Heart left ventricle (tissue), 13 donors: Measurements from ENCODE around the gene LUC7L.

Source experiments
- CTCF ChIP-seq, 12 donors: fragments of 200-600 bp; sonication (generic) in 4 of 12; IDR thresholded peaks; one replicate each; pipeline versions ENCODE4 v1.5.0 to v1.8.0; 2018 to 2022; ENCODE audit warnings: antibody characterized with exemption in 12 of 12, mild to moderate bottlenecking in 5 of 12
- POLR2A ChIP-seq, 2 donors: fragments of 450-650 bp; IDR thresholded peaks; one replicate each; pipeline ENCODE4 v1.6.1; 2017; ENCODE audit warnings: antibody characterized with exemption in 2 of 2, mild to moderate bottlenecking in 2 of 2, moderate library complexity in 2 of 2
- donor health status: ischemic (EF 13 %, LVEDD 7.1; RV severe dilation, severe dysfunction).
- donor health status: DM: no; HTN: yes; CAD: no.
- donor health status: DM: no; HTN: no; CAD: no.
- donor health status: ischemic (EF 25% LVEDD 6.9; RV normal size, moderate dysfunction).
- donor health status: ischemic (EF 25% LVEDD 5.7; RV mildly dilated, moderate dysfunction).
- donor health status: ischemic (EF 35%, LVEDD 5.7; RV mildly dilated, moderate dysfunction).
- donor health status: nonischemic (EF 11% LVEDD 7.7; RV severe dilation, severe dysfunction).
- donor health status: DM: yes; HTN: yes; CAD: no.
- donor health status: PGD.
- donor health status: ischemic (EF 29% LVEDD 5.4; RV normal size, mild dysfunction).
- donor health status: nonischemic (EF 23%, LVEDD 6.1; RV moderate dilation, normal function).

- TF ChIP-seq POLR2A (IDR thresholded peaks at IDR 0.05) (no peak), CTCF (IDR thresholded peaks at IDR 0.05) (no peak)
Measured at GRCh38 chr16:270381-271255, 41.4 kb upstream of the LUC7L start.
